Skeletal muscle satellite cell (primary cell): ENCODE results near the gene CEBPA.
"Not testable (repeated sequence)": the region's sequence is repeated elsewhere in the genome, so short reads cannot be mapped to it uniquely, and the experiment has no call there.

Experiments used
- H3K27me3 ChIP-seq: 2 replicates; pipeline ENCODE4 v1.7.0; 2013; ENCODE audit warnings: low read length; ENCODE audit not compliant: control insufficient read depth, insufficient read depth
- H3K36me3 ChIP-seq: 2 replicates; pipeline ENCODE4 v1.7.0; 2013; ENCODE audit warnings: mild to moderate bottlenecking, control low read depth, low read length; ENCODE audit not compliant: insufficient read depth
- H3K4me1 ChIP-seq: 2 replicates; pipeline ENCODE4 v1.7.0; 2013; ENCODE audit warnings: low read length; ENCODE audit not compliant: control insufficient read depth, insufficient read depth
- H3K4me2 ChIP-seq: 2 replicates; pipeline ENCODE4 v1.7.0; 2013; ENCODE audit warnings: mild to moderate bottlenecking, low read length
- H3K4me3 ChIP-seq: 2 replicates; pipeline ENCODE4 v1.7.0; 2013; ENCODE audit warnings: low read length
- H3K9ac ChIP-seq: 2 replicates; pipeline ENCODE4 v1.7.0; 2013; ENCODE audit warnings: mild to moderate bottlenecking, low read depth, low read length, moderate library complexity
- H3K9me3 ChIP-seq: replicated peaks from 2 replicates; pipeline ENCODE4 v1.7.0; 2013; ENCODE audit warnings: mild to moderate bottlenecking, control low read depth, low read length

Gene CEBPA

GRCh38 chr19:33323093-33323820 lies 20.9 kb upstream of the CEBPA start:
- H3K36me3 ChIP-seq: no peaks in the 10 kb centered on the region
- H3K4me1 ChIP-seq: no peaks in the 10 kb centered on the region
- no peak overlapping the region for H3K4me3 ChIP-seq
- H3K9ac ChIP-seq: no peak overlapping the region
- H3K9me3 ChIP-seq: no peaks in the 10 kb centered on the region
- H3K4me2 ChIP-seq: no peak overlapping the region
- H3K27me3 ChIP-seq: no peaks in the 10 kb centered on the region

- Histone ChIP-seq H3K4me2 (no peak overlapping the region), H3K36me3 (no peaks in the 10 kb centered on the region), H3K4me3 (no peak overlapping the region), H3K9me3 (no peaks in the 10 kb centered on the region), H3K9ac (no peak overlapping the region), H3K27me3 (peaks cover 13% of the 10 kb centered on the region), H3K4me1 (no peaks in the 10 kb centered on the region)
Measured at GRCh38 chr19:33320636-33321035, 18.3 kb upstream of the CEBPA start.

- peaks cover 16% of the 10 kb centered on the region for H3K27me3 ChIP-seq
- H3K36me3 ChIP-seq, H3K4me1 ChIP-seq, H3K4me2 ChIP-seq, H3K4me3 ChIP-seq, H3K9me3 ChIP-seq, H3K9ac ChIP-seq: not testable (repeated sequence)
Measured at GRCh38 chr19:33317991-33318390, 15.7 kb upstream of the CEBPA start.

GRCh38 chr19:33317517-33317916 lies 15.2 kb upstream of the CEBPA start:
- Histone ChIP-seq H3K27me3 (peaks cover 21% of the 10 kb centered on the region), H3K4me2 (no peak overlapping the region), H3K4me1 (no peaks in the 10 kb centered on the region), H3K9ac (no peak overlapping the region), H3K36me3 (no peaks in the 10 kb centered on the region), H3K9me3 (no peaks in the 10 kb centered on the region), H3K4me3 (no peak overlapping the region)

GRCh38 chr19:33316541-33317264 lies 14.4 kb upstream of the CEBPA start:
- H3K4me1 ChIP-seq: no peaks in the 10 kb centered on the region
- H3K27me3 ChIP-seq: peaks cover 23% of the 10 kb centered on the region
- no peak overlapping the region for H3K4me2 ChIP-seq
- no peak overlapping the region for H3K4me3 ChIP-seq
- no peaks in the 10 kb centered on the region for H3K36me3 ChIP-seq
- H3K9ac ChIP-seq: no peak overlapping the region
- no peaks in the 10 kb centered on the region for H3K9me3 ChIP-seq

- not testable (repeated sequence) for H3K9ac ChIP-seq, H3K4me2 ChIP-seq, H3K9me3 ChIP-seq, H3K4me1 ChIP-seq, H3K4me3 ChIP-seq, H3K36me3 ChIP-seq
- H3K27me3 ChIP-seq: peaks cover 39% of the 10 kb centered on the region
Measured at GRCh38 chr19:33312808-33313207, 10.5 kb upstream of the CEBPA start.

- Histone ChIP-seq H3K4me2 (no peak overlapping the region), H3K9ac (no peak overlapping the region), H3K27me3 (peaks cover 43% of the 10 kb centered on the region), H3K4me1 (no peaks in the 10 kb centered on the region), H3K4me3 (no peak overlapping the region), H3K9me3 (no peaks in the 10 kb centered on the region), H3K36me3 (no peaks in the 10 kb centered on the region)
Measured at GRCh38 chr19:33312065-33312464, 9.7 kb upstream of the CEBPA start.

GRCh38 chr19:33311326-33311682 lies 9.0 kb upstream of the CEBPA start:
- Histone ChIP-seq H3K9ac (no peak overlapping the region), H3K27me3 (peaks cover 41% of the 10 kb centered on the region), H3K9me3 (no peaks in the 10 kb centered on the region), H3K4me1 (no peaks in the 10 kb centered on the region), H3K4me2 (no peak overlapping the region), H3K36me3 (no peaks in the 10 kb centered on the region), H3K4me3 (no peak overlapping the region)

GRCh38 chr19:33310606-33311325 lies 8.4 kb upstream of the CEBPA start:
- Histone ChIP-seq H3K4me1 (no peaks in the 10 kb centered on the region), H3K4me3 (no peak overlapping the region), H3K27me3 (peaks cover 41% of the 10 kb centered on the region), H3K36me3 (no peaks in the 10 kb centered on the region), H3K4me2 (no peak overlapping the region), H3K9me3 (no peaks in the 10 kb centered on the region), H3K9ac (no peak overlapping the region)

GRCh38 chr19:33309826-33310225 lies 7.5 kb upstream of the CEBPA start:
- H3K9ac ChIP-seq: no peak overlapping the region
- H3K4me3 ChIP-seq: no peak overlapping the region
- H3K36me3 ChIP-seq: no peaks in the 10 kb centered on the region
- H3K4me2 ChIP-seq: no peak overlapping the region
- H3K27me3 ChIP-seq: peaks cover 49% of the 10 kb centered on the region
- no peaks in the 10 kb centered on the region for H3K4me1 ChIP-seq
- H3K9me3 ChIP-seq: no peaks in the 10 kb centered on the region

- H3K4me3 ChIP-seq: no peak overlapping the region
- H3K9me3 ChIP-seq: no peaks in the 10 kb centered on the region
- H3K9ac ChIP-seq: no peak overlapping the region
- H3K27me3 ChIP-seq: peaks cover 59% of the 10 kb centered on the region
- no peaks in the 10 kb centered on the region for H3K36me3 ChIP-seq
- no peak overlapping the region for H3K4me2 ChIP-seq
- H3K4me1 ChIP-seq: peaks cover 6% of the 10 kb centered on the region
Measured at GRCh38 chr19:33306853-33307792, 4.8 kb upstream of the CEBPA start.
